ENCODE results near the gene FAM222A.

FAM222A gene

DNA sequence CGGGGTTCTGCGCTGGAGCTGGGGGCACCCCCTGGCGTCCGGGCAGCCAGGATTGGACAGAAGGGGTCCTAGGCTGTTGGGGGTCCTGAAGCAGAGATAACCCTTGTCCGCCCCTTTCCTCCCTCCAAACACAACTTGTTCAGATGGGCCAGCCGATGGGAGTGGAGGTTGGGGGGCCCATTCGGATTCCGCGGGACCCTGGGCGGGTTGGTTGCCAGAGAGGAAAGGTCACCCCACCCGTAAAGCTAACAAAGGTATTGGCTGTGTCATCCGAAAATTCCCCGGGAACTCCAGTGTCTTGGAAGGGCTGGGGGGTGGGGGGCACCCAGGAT lies 1.3 kb downstream of the FAM222A start:
- Histone ChIP-seq H3K4me3 (ENCODE audit: low read depth in 1 of 2, low read length in 2 of 2) (peak overlapping the region; percentile 37 to 80), H3K36me3 (ENCODE audit: control insufficient read depth in 1 of 2, insufficient read depth in 2 of 2, low read length in 2 of 2) (no peaks in the 10 kb centered on the region), H3K4me1 (ENCODE audit: control insufficient read depth in 1 of 2, insufficient read depth in 2 of 2, low read length in 2 of 2) (peaks cover 9 to 42% of the 10 kb centered on the region in 2 donors), H3K27me3 (ENCODE audit: low read depth, low read length) (peaks cover 22% of the 10 kb centered on the region), H3K27ac (ENCODE audit: low read length) (no peak overlapping the region), H3K9me3 (ENCODE audit: control insufficient read depth in 1 of 2, low read length in 2 of 2) (no peaks in the 10 kb centered on the region)

DNA sequence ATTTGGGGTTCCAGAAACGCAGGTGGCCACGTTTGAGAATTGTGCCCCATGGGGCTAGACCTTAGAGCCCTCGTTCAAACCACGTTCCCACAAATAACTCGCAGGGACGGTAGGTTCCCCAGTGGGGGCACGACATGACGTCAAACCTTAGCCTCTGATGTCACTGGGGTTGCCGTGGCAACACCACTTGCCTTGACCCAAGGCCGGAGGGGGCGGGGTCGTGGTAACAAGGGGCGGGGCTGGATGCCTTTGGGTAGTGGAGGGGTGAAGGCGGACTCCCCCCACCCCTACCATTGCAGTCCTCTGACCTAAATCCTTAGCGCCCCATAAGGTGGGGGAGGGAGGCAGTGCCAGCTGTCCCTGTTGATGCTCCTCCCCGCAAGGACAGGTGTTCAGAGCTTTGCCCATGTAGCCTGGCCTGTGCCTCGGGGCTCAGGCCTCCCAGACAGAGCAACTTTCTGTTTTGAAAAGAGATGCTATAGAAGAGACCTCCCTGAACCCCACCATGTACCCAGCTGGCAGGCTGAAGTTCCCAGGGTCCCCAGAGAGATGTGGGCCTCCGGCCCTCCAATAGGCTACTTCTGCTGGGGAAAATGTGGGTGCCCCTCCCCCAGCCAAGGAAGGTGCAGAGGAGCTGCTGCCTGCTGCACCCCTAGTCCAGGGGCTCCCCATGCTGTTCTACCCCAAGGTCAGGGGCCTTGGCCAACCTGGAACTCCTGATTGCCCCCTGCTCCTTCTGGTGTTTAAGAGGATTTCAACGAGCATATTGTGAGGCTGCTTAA lies 1.9 kb downstream of the FAM222A start:
- no peaks in the 10 kb centered on the region for H3K9me3 ChIP-seq (ENCODE audit: control insufficient read depth in 1 of 2, low read length in 2 of 2)
- H3K27ac ChIP-seq (ENCODE audit: low read length), result no peak overlapping the region
- peaks cover 22% of the 10 kb centered on the region for H3K27me3 ChIP-seq (ENCODE audit: low read depth, low read length)
- no peaks in the 10 kb centered on the region for H3K36me3 ChIP-seq (ENCODE audit: control insufficient read depth in 1 of 2, insufficient read depth in 2 of 2, low read length in 2 of 2)
- H3K4me1 ChIP-seq (ENCODE audit: control insufficient read depth in 1 of 2, insufficient read depth in 2 of 2, low read length in 2 of 2), result peaks cover 13 to 48% of the 10 kb centered on the region in 2 donors
- peak overlapping the region; percentile 37 to 80 for H3K4me3 ChIP-seq (ENCODE audit: low read depth in 1 of 2, low read length in 2 of 2)

DNA sequence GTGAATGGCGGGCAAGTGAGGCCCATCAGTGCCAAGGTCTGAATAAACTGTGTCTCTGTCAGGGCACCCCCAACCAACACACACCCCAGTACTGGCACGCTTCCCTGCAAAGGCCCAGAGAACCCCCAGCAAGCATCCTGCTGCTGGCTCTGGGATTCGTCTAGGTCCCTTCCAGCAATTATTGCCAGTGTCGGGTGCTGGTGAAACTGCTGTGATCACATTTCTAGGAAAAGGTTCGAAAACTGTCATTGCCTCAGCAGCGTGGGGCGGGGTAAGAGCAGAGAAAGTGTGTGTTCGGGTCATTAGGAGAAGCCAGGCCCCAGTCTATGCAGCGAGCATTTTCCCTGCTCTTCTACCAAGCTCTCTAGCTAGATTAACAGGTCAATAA lies 2.5 kb downstream of the FAM222A start:
- no peaks in the 10 kb centered on the region for H3K36me3 ChIP-seq (ENCODE audit: control insufficient read depth in 1 of 2, insufficient read depth in 2 of 2, low read length in 2 of 2)
- no peak overlapping the region for H3K27ac ChIP-seq (ENCODE audit: low read length)
- peaks cover 22% of the 10 kb centered on the region for H3K27me3 ChIP-seq (ENCODE audit: low read depth, low read length)
- H3K4me3 ChIP-seq (ENCODE audit: low read depth in 1 of 2, low read length in 2 of 2), result peak overlapping the region in 1 of 2 donors; percentile 80
- no peaks in the 10 kb centered on the region for H3K9me3 ChIP-seq (ENCODE audit: control insufficient read depth in 1 of 2, low read length in 2 of 2)
- H3K4me1 ChIP-seq (ENCODE audit: control insufficient read depth in 1 of 2, insufficient read depth in 2 of 2, low read length in 2 of 2), result peaks cover 13 to 54% of the 10 kb centered on the region in 2 donors

DNA sequence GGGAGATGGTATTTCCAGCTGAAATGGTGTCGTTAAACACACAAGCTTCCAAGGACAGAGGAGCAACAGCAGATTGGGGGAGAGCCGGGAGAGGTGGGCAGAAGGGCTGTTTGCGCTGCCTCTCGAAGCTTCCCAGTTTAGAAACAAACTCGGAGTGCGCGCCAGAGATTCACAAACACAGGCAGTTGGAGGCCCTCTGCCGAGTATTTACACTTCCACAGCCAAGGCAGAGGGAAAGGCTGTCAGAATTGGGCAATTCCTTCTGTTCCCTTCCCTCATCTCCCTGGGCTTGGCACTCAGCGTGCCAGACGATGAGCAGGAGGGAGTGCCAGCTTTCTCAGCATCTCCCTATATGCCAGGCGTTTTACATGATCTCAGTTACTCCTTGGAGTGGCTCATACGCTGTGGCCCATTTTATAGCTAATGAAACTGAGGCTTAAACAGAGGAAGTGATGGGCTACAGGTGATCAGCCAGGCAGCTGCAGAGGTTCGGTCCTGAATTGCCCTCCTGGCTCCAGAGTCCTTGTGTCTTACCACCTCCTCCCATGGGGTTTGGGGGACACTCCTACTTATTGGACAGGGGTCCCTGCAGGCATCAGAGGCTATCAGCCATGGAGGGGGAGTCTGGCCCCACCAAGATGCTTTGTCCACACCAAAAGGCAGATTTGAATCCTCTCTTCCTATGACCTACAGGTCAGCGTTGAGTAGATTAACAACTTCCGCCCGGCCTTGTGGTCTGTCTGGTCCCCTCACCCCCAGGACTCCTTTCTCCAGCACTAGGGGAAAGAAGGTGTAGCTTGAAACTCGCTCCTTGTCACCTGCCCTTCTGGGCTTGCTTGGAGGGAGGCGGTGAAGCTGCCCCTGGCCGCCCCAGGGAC lies 3.1 kb downstream of the FAM222A start:
- Histone ChIP-seq H3K9me3 (ENCODE audit: control insufficient read depth in 1 of 2, low read length in 2 of 2) (no peaks in the 10 kb centered on the region), H3K27me3 (ENCODE audit: low read depth, low read length) (peaks cover 15% of the 10 kb centered on the region), H3K4me3 (ENCODE audit: low read depth in 1 of 2, low read length in 2 of 2) (no peak overlapping the region), H3K4me1 (ENCODE audit: control insufficient read depth in 1 of 2, insufficient read depth in 2 of 2, low read length in 2 of 2) (peaks cover 18 to 60% of the 10 kb centered on the region in 2 donors), H3K36me3 (ENCODE audit: control insufficient read depth in 1 of 2, insufficient read depth in 2 of 2, low read length in 2 of 2) (no peaks in the 10 kb centered on the region), H3K27ac (ENCODE audit: low read length) (no peak overlapping the region)

DNA sequence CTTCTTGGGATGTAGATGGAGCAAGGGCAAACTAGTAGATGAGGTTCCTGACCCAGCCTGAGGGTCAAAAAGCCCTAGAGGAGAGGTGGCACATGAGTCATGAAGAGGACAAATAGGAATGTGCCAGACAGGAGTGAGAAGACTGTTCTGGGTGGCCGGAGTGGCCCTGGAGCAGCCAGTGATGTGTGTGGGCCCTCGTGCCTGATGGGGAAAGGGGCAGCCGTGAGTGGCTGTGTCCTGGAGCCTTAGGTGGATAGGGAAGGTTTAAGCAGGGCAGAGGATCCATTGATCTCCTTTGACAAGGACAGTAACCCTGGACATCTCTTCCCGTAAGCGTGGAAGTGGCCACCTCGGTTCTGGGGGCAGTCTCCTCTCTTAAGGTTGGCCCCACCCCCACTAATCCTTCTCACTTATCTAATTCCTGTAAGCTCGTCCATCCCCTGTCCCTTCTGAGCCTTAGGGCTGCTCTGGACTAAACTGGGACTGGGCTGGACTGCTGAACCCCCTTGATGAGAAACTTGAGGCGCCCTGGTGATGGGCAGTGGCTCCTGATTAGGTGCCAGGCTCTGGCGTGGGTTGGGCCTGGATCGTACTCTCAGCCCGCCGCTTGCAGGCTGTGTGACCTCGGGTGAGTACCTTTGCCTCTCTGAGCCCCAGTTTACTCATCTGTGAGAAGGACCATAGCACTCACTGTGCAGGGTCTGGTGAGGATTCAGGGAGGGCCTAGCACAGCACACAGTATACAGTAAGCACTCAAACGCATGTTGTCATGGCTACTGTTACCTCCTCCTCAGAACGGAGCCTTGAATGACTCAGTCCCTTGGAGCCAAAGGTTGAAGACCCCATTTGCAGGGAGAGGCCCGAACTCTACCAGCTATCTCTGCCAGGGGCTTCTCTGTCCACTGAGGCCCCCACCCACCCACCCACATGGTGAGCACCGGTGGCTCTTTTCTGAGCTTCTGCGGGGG lies 4.0 kb downstream of the FAM222A start:
- peaks cover 26 to 69% of the 10 kb centered on the region in 2 donors for H3K4me1 ChIP-seq (ENCODE audit: control insufficient read depth in 1 of 2, insufficient read depth in 2 of 2, low read length in 2 of 2)

DNA sequence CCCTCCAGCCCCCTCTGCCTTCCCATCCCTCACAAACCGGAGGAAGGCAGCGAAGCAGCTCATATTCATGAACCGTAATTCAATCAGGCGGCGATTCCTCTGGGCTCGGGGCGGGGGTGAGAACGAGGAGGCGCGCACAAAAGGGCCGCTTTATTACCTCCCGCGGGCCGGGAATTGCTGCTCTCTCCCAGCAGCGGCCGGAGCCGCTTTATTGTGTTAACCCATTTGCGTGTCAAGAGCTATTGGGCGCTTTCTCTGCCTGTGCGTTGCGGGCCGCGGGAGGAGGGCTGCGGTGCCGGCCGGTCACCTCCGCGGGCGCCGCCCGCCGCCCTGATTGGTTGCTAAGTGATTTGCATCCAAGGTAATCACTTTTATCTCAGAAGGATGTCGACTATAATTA lies 4.8 kb downstream of the FAM222A start:
- Histone ChIP-seq H3K4me3 (ENCODE audit: low read depth in 1 of 2, low read length in 2 of 2) (no peak overlapping the region), H3K27ac (ENCODE audit: low read length) (no peak overlapping the region), H3K9me3 (ENCODE audit: control insufficient read depth in 1 of 2, low read length in 2 of 2) (no peaks in the 10 kb centered on the region), H3K27me3 (ENCODE audit: low read depth, low read length) (peaks cover 13% of the 10 kb centered on the region), H3K36me3 (ENCODE audit: control insufficient read depth in 1 of 2, insufficient read depth in 2 of 2, low read length in 2 of 2) (no peaks in the 10 kb centered on the region), H3K4me1 (ENCODE audit: control insufficient read depth in 1 of 2, insufficient read depth in 2 of 2, low read length in 2 of 2) (peaks cover 26 to 77% of the 10 kb centered on the region in 2 donors)

More for the DNA sequence above, 4.0 kb downstream of the FAM222A start:
- H3K4me3 ChIP-seq (ENCODE audit: low read depth in 1 of 2, low read length in 2 of 2), result no peak overlapping the region
- H3K27ac ChIP-seq (ENCODE audit: low read length), result no peak overlapping the region
- H3K36me3 ChIP-seq (ENCODE audit: control insufficient read depth in 1 of 2, insufficient read depth in 2 of 2, low read length in 2 of 2), result no peaks in the 10 kb centered on the region
- peaks cover 13% of the 10 kb centered on the region for H3K27me3 ChIP-seq (ENCODE audit: low read depth, low read length)
- no peaks in the 10 kb centered on the region for H3K9me3 ChIP-seq (ENCODE audit: control insufficient read depth in 1 of 2, low read length in 2 of 2)

DNA sequence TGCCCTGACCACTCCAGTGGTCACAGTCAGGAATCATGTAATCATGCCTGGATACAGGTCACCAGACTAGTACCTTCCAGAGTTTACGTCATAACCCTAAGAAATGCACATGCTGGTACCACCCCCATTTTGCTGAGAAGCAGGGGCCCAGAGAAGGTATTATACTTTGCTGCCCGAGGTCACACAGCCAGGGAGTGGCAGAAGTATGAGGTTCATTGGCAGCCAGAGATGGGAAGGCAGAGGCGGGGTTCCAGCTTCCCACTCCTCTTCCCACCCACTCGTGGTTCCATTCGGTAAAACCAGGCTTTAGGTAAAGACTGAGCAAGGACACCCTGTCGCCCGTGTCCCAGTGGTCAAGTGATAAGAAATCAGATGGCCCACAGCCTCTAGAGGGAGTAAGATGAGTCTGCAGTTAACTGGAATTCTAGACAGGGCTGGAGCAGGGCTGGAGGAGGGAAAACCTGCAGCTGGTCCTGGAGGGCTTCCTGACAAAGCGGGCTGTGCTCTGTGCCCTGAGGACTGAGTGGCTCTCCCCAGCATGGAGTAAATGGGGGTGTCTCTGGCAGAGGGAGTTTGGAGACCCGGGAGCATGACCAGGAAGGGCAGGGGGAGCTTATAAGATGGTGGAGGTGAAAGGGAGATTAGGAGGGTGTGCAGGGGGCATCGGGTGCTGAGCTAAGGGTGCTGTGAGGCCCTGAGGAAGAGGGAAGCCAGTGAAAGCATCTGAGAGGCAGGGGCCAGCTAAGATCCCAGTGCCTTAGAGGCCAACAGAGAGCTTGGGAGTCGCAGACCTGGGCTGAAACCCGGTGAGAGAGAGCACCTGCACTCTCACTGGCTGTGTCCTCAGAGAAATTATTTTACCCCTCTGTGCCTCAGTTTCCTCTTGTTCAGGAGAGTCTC lies 5.7 kb downstream of the FAM222A start:
- Histone ChIP-seq H3K4me3 (ENCODE audit: low read depth in 1 of 2, low read length in 2 of 2) (no peak overlapping the region), H3K27me3 (ENCODE audit: low read depth, low read length) (peaks cover 13% of the 10 kb centered on the region), H3K9me3 (ENCODE audit: control insufficient read depth in 1 of 2, low read length in 2 of 2) (no peaks in the 10 kb centered on the region), H3K27ac (ENCODE audit: low read length) (no peak overlapping the region), H3K36me3 (ENCODE audit: control insufficient read depth in 1 of 2, insufficient read depth in 2 of 2, low read length in 2 of 2) (no peaks in the 10 kb centered on the region), H3K4me1 (ENCODE audit: control insufficient read depth in 1 of 2, insufficient read depth in 2 of 2, low read length in 2 of 2) (peaks cover 26 to 86% of the 10 kb centered on the region in 2 donors)

DNA sequence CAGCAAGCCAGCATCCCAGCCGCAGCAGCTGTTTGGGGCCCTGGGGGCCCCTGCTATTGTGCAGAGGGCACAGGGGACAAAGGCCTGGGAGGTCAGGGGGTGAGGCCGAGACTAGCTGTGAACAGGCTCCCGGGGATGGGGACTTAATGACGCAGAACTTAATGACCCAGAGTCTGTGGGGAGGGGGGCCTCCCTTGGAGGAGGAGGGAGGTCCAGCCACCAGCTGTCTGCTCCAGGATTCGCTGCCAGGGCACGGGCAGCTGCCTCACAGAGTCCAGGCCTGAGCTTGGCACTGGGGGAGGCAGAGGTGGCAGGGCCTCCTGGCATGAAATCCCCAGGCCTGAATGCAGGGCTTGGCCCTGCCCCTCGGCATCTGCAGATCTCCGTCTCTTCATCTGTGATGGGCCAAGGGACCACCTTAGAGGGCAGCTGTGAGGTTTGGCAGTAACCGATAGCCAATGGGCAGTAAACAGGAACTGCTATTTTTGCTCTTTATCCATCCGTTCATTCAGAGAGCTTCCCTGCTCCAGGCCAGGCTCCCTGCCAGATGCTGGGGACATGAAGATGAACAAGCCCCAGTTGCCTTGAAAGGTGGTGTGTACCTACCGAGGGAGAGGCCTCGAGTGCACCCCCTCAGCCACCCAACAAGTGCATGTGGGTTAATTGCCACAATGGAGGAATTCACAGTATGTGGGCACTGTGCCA lies 6.7 kb downstream of the FAM222A start:
- no peaks in the 10 kb centered on the region for H3K9me3 ChIP-seq (ENCODE audit: control insufficient read depth in 1 of 2, low read length in 2 of 2)
- no peak overlapping the region for H3K4me3 ChIP-seq (ENCODE audit: low read depth in 1 of 2, low read length in 2 of 2)
- H3K27ac ChIP-seq (ENCODE audit: low read length), result no peak overlapping the region
- H3K36me3 ChIP-seq (ENCODE audit: control insufficient read depth in 1 of 2, insufficient read depth in 2 of 2, low read length in 2 of 2), result no peaks in the 10 kb centered on the region
- H3K27me3 ChIP-seq (ENCODE audit: low read depth, low read length), result peaks cover 13% of the 10 kb centered on the region
- H3K4me1 ChIP-seq (ENCODE audit: control insufficient read depth in 1 of 2, insufficient read depth in 2 of 2, low read length in 2 of 2), result peaks cover 26 to 88% of the 10 kb centered on the region in 2 donors

DNA sequence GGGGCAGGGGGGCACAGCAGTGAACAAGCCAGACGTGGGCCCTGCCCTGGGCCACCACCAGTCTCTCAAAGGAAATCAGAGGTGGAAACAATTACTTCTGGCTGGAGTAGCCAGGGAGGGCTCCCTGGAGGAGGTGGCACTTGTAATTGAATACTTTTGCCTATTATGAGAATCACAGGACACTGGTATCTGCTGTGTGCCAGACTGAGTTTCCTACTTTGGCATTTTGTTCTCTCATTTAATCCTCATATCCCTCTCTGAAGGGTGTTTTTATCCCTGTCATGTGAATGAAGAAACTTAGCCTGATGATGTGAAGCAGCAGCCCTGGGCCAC lies 7.2 kb downstream of the FAM222A start:
- Histone ChIP-seq H3K27ac (ENCODE audit: low read length) (no peak overlapping the region), H3K9me3 (ENCODE audit: control insufficient read depth in 1 of 2, low read length in 2 of 2) (no peaks in the 10 kb centered on the region), H3K4me3 (ENCODE audit: low read depth in 1 of 2, low read length in 2 of 2) (no peak overlapping the region), H3K27me3 (ENCODE audit: low read depth, low read length) (peaks cover 13% of the 10 kb centered on the region), H3K36me3 (ENCODE audit: control insufficient read depth in 1 of 2, insufficient read depth in 2 of 2, low read length in 2 of 2) (no peaks in the 10 kb centered on the region), H3K4me1 (ENCODE audit: control insufficient read depth in 1 of 2, insufficient read depth in 2 of 2, low read length in 2 of 2) (peaks cover 26 to 86% of the 10 kb centered on the region in 2 donors)

DNA sequence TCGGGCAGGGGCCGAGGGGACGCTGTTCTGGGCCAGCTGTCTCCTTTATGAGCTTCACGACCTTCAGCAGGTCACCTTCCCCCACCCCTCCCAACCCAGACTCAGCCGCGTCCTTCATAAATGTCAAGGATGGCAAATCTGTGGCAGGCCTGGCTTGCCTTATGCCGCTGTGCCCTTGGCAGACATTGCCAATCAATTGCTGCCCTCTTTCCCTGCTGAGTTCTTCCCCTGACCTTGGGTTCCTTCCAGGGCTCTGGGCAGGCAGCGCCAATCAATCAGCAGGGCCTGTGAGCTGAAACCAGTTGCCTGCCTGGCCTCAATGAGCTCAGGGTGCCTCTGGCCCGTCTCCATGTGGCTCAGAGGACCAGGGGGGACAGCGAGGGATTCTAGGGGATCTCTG lies 7.7 kb downstream of the FAM222A start:
- H3K27me3 ChIP-seq (ENCODE audit: low read depth, low read length), result peaks cover 13% of the 10 kb centered on the region
- H3K4me3 ChIP-seq (ENCODE audit: low read depth in 1 of 2, low read length in 2 of 2), result no peak overlapping the region
- H3K27ac ChIP-seq (ENCODE audit: low read length), result no peak overlapping the region
- H3K9me3 ChIP-seq (ENCODE audit: control insufficient read depth in 1 of 2, low read length in 2 of 2), result no peaks in the 10 kb centered on the region
- peaks cover 26 to 87% of the 10 kb centered on the region in 2 donors for H3K4me1 ChIP-seq (ENCODE audit: control insufficient read depth in 1 of 2, insufficient read depth in 2 of 2, low read length in 2 of 2)
- no peaks in the 10 kb centered on the region for H3K36me3 ChIP-seq (ENCODE audit: control insufficient read depth in 1 of 2, insufficient read depth in 2 of 2, low read length in 2 of 2)

All from muscle layer of duodenum (tissue), 2 donors.